Duodenal mucosa (tissue), 2 donors: ENCODE data around the gene SMYD3.

ENCODE experiments used
- H3K27ac ChIP-seq: one replicate; pipeline ENCODE4 v1.7.0; 2013; ENCODE audit warnings: low read depth, low read length
- H3K27me3 ChIP-seq, 2 donors: one replicate each; pipeline ENCODE4 v1.7.0; 2013; ENCODE audit warnings: low read length in 2 of 2, control low read depth in 1 of 2; ENCODE audit not compliant: insufficient read depth in 2 of 2, control insufficient read depth in 1 of 2
- H3K36me3 ChIP-seq, 2 donors: one replicate each; pipeline ENCODE4 v1.7.0; 2013; ENCODE audit warnings: low read length in 2 of 2, control low read depth in 1 of 2; ENCODE audit not compliant: insufficient read depth in 2 of 2, control insufficient read depth in 1 of 2
- H3K4me1 ChIP-seq, 2 donors: one replicate each; pipeline ENCODE4 v1.7.0; 2013; ENCODE audit warnings: low read length in 2 of 2, control low read depth in 1 of 2; ENCODE audit not compliant: insufficient read depth in 2 of 2, control insufficient read depth in 1 of 2
- H3K4me3 ChIP-seq, 2 donors: one replicate each; pipeline ENCODE4 v1.7.0; 2013; ENCODE audit warnings: low read length in 2 of 2, low read depth in 1 of 2
- H3K9ac ChIP-seq, 2 donors: one replicate each; pipeline ENCODE4 v1.7.0; 2013; ENCODE audit warnings: low read length in 2 of 2, low read depth in 1 of 2
- H3K9me3 ChIP-seq, 2 donors: one replicate each; pipeline ENCODE4 v1.7.0; 2013; ENCODE audit warnings: low read length in 2 of 2, control low read depth in 1 of 2; ENCODE audit not compliant: control insufficient read depth in 1 of 2

SMYD3 gene

GRCh38 chr1:245881767-245882391 is 625.2 kb downstream of the SMYD3 start:
- Histone ChIP-seq H3K4me1 (no peaks in the 10 kb centered on the region), H3K27me3 (no peaks in the 10 kb centered on the region), H3K4me3 (no peak overlapping the region), H3K9ac (no peak overlapping the region), H3K9me3 (no peaks in the 10 kb centered on the region), H3K27ac (no peak overlapping the region), H3K36me3 (no peaks in the 10 kb centered on the region)

GRCh38 chr1:245880754-245881403 is 626.2 kb downstream of the SMYD3 start:
- H3K27me3 ChIP-seq = no peaks in the 10 kb centered on the region
- H3K27ac ChIP-seq = no peak overlapping the region
- H3K9me3 ChIP-seq = no peaks in the 10 kb centered on the region
- H3K36me3 ChIP-seq = no peaks in the 10 kb centered on the region
- no peak overlapping the region for H3K9ac ChIP-seq
- H3K4me1 ChIP-seq = no peaks in the 10 kb centered on the region
- H3K4me3 ChIP-seq = no peak overlapping the region

- Histone ChIP-seq H3K9me3 (no peaks in the 10 kb centered on the region), H3K4me1 (peaks cover 0 to 3% of the 10 kb centered on the region in 2 donors), H3K9ac (no peak overlapping the region), H3K27ac (no peak overlapping the region), H3K27me3 (no peaks in the 10 kb centered on the region), H3K4me3 (no peak overlapping the region), H3K36me3 (no peaks in the 10 kb centered on the region)
These were observed 628.0 kb downstream of the SMYD3 start for GRCh38 chr1:245879091-245879490.

- Histone ChIP-seq H3K36me3 (no peaks in the 10 kb centered on the region), H3K27me3 (no peaks in the 10 kb centered on the region), H3K4me3 (no peak overlapping the region), H3K9ac (no peak overlapping the region), H3K4me1 (peaks cover 0 to 3% of the 10 kb centered on the region in 2 donors), H3K9me3 (no peaks in the 10 kb centered on the region), H3K27ac (no peak overlapping the region)
These were observed 628.5 kb downstream of the SMYD3 start for GRCh38 chr1:245878585-245878984.

GRCh38 chr1:245877976-245878375 is 629.1 kb downstream of the SMYD3 start:
- Histone ChIP-seq H3K27ac (no peak overlapping the region), H3K4me1 (peaks cover 0 to 3% of the 10 kb centered on the region in 2 donors), H3K9ac (no peak overlapping the region), H3K9me3 (no peaks in the 10 kb centered on the region), H3K27me3 (no peaks in the 10 kb centered on the region), H3K4me3 (no peak overlapping the region), H3K36me3 (no peaks in the 10 kb centered on the region)

- H3K9me3 ChIP-seq = no peaks in the 10 kb centered on the region
These were observed 630.5 kb downstream of the SMYD3 start for GRCh38 chr1:245876586-245876985.

GRCh38 chr1:245875581-245876261 is 631.4 kb downstream of the SMYD3 start:
- Histone ChIP-seq H3K9ac (no peak overlapping the region), H3K27me3 (no peaks in the 10 kb centered on the region), H3K4me3 (no peak overlapping the region), H3K36me3 (no peaks in the 10 kb centered on the region), H3K9me3 (no peaks in the 10 kb centered on the region), H3K27ac (no peak overlapping the region), H3K4me1 (peaks cover 0 to 3% of the 10 kb centered on the region in 2 donors)

More at GRCh38 chr1:245876586-245876985, 630.5 kb downstream of the SMYD3 start:
- Histone ChIP-seq H3K36me3 (no peaks in the 10 kb centered on the region), H3K27ac (no peak overlapping the region), H3K4me1 (peaks cover 0 to 3% of the 10 kb centered on the region in 2 donors), H3K27me3 (no peaks in the 10 kb centered on the region), H3K4me3 (no peak overlapping the region), H3K9ac (no peak overlapping the region)

GRCh38 chr1:245874942-245875580 is 632.0 kb downstream of the SMYD3 start:
- no peak overlapping the region for H3K27ac ChIP-seq

GRCh38 chr1:245873883-245874671 is 633.0 kb downstream of the SMYD3 start:
- Histone ChIP-seq H3K4me3 (no peak overlapping the region), H3K9ac (no peak overlapping the region), H3K4me1 (peaks cover 0 to 3% of the 10 kb centered on the region in 2 donors)

More at GRCh38 chr1:245874942-245875580, 632.0 kb downstream of the SMYD3 start:
- no peaks in the 10 kb centered on the region for H3K36me3 ChIP-seq
- no peak overlapping the region for H3K4me3 ChIP-seq
- H3K9ac ChIP-seq = no peak overlapping the region
- H3K27me3 ChIP-seq = no peaks in the 10 kb centered on the region
- H3K4me1 ChIP-seq = peaks cover 0 to 3% of the 10 kb centered on the region in 2 donors
- no peaks in the 10 kb centered on the region for H3K9me3 ChIP-seq

More at GRCh38 chr1:245873883-245874671, 633.0 kb downstream of the SMYD3 start:
- H3K27ac ChIP-seq = no peak overlapping the region
- H3K9me3 ChIP-seq = no peaks in the 10 kb centered on the region
- H3K36me3 ChIP-seq = no peaks in the 10 kb centered on the region
- H3K27me3 ChIP-seq = no peaks in the 10 kb centered on the region
